ENCODE results near the gene LONP2. TPM values are rescaled to one million over a fixed set of nuclear protein-coding genes. Genes with fewer than 3 reads are reported as not detected.
A peak's percentile ranks its signal among the peaks of the same experiment; 100 is the strongest.

The LONP2 gene
- total RNA-seq, 5 donors from 2014 or later (not counting 1 experiment from before 2014, with no cell fraction given), result 69.9 to 92.9 (median 84.7) TPM

DNA sequence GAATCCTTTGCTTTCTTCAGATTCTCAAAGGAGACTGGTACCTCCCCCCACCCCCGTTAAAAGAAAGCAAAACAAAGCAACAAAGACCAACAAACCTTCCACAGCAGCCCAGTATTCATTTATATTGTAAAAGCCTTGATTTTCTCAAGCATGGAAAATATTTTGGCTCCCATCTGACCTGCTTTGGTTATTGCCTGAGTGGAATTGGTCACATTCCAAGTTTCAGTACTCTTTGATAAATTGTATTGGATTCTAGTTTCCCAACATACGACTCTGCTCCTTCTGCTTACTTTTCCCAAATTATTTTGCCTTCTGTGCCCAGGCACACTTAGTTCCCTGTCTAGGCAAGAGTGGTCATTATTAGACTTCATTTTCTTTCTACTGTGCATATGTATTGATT, 2.0 kb downstream of the LONP2 start:
- ChIA-PET CTCF (interaction anchor here in 1 of 2 donors (0.5 kb wide), 1 partner anchor 108 kb away, joined by 9 read pairs; no protein-coding TSS in a partner anchor), POLR2A (no interaction called here)
- WGBS (ENCODE audit: insufficient coverage), result no CpG with 5 or more reads among the region's 2 CpGs
- Histone ChIP-seq H3K27ac (ENCODE audit: low read length) (no peak overlapping the region), H3K4me3 (ENCODE audit: control insufficient read depth in 1 of 2, extremely low read depth in 1 of 2, low read length in 1 of 2) (no peak overlapping the region), H3K36me3 (ENCODE audit: control insufficient read depth in 2 of 2, extremely low read depth in 1 of 2, insufficient read depth in 1 of 2, low read length in 1 of 2) (no peaks in the 10 kb centered on the region), H3K4me1 (ENCODE audit: control insufficient read depth in 1 of 2, extremely low read depth in 1 of 2, insufficient read depth in 2 of 2, low read length in 2 of 2) (peaks cover 25 to 29% of the 10 kb centered on the region in 2 experiments), H3K27me3 (replicated peaks in 1 of 2; ENCODE audit: control insufficient read depth in 2 of 2, extremely low read depth in 1 of 2, insufficient read depth in 2 of 2, low read length in 1 of 2) (no peaks in the 10 kb centered on the region), H3K9me3 (no peaks in the 10 kb centered on the region)
- H3K27ac Mint-ChIP-seq, result no peak overlapping the region
- H3K9me3 Mint-ChIP-seq, result no peaks in the 10 kb centered on the region
- no peak for DNase-seq
- peak overlapping the region; percentile 38 to 95 (median 92) for H3K4me3 Mint-ChIP-seq
- H3K4me1 Mint-ChIP-seq, result peaks cover 40 to 60% (median 59%) of the 10 kb centered on the region in 3 donors
- no peaks in the 10 kb centered on the region for H3K36me3 Mint-ChIP-seq
- ATAC-seq (replicated peaks in 1 of 4), result no peak
- no peaks in the 10 kb centered on the region for H3K27me3 Mint-ChIP-seq

DNA sequence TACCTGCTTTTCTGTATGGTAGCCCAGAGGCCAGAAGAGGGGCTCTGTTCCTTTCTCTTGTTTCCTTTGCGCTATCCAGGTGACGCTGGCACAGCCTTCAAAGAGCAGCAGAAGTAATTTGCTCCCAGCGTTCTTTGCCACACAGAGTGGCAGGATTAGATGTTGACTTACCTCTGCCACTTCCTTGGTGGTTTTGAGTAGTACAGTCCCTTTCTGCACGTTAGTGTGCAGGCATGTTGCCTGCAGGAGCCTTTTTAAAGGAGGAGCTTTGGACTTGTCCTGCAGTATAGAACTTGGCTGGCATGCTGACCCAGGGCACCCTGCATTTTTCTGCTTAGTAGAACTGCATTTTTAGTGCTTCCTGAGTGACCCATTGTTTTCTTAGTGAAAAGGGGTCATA, 3.2 kb downstream of the LONP2 start, which contains the start of gene ABCC11:
Gene ABCC11, minus strand, starts transcription at position 229 of the 400 bp plus-strand sequence. CDS start 15,618 bp downstream, outside the sequence.
- H3K4me3 Mint-ChIP-seq, result peak within 1 kb of the TSS; percentile 43 to 95 (median 92)
- H3K9me3 ChIP-seq, result no peaks in the 10 kb centered on the region
- H3K4me1 ChIP-seq (ENCODE audit: control insufficient read depth in 1 of 2, extremely low read depth in 1 of 2, insufficient read depth in 2 of 2, low read length in 2 of 2), result peaks cover 25 to 29% of the 10 kb centered on the region in 2 experiments
- peaks cover 45 to 69% (median 67%) of the 10 kb centered on the region in 3 donors for H3K4me1 Mint-ChIP-seq
- H3K9me3 Mint-ChIP-seq, result no peaks in the 10 kb centered on the region
- peaks cover 0 to 3% of the 10 kb centered on the region in 2 donors for H3K36me3 ChIP-seq (ENCODE audit: control insufficient read depth in 2 of 2, extremely low read depth in 1 of 2, insufficient read depth in 1 of 2, low read length in 1 of 2)
- no peaks in the 10 kb centered on the region for H3K27me3 Mint-ChIP-seq
- WGBS (ENCODE audit: insufficient coverage), result 23% methylated on average over 3 of the region's 4 CpGs
- no peak for DNase-seq
- CTCF ChIA-PET, result no interaction called here
- H3K4me3 ChIP-seq (ENCODE audit: control insufficient read depth in 1 of 2, extremely low read depth in 1 of 2, low read length in 1 of 2), result no peak within 1 kb of the TSS
- no peak within 1 kb of the TSS for H3K27ac ChIP-seq (ENCODE audit: low read length)
- peak within 1 kb of the TSS in 1 of 2 donors; percentile 67 for H3K27ac Mint-ChIP-seq
- ATAC-seq (replicated peaks in 1 of 4), result no peak
- peaks cover 3% of the 10 kb centered on the region for H3K36me3 Mint-ChIP-seq
- POLR2A ChIA-PET, result interaction anchor here in 1 of 2 donors (0.6 to 0.8 kb wide), 2 partner anchors 28 to 130 kb away, joined by 3 to 5 read pairs; no protein-coding TSS in a partner anchor
- H3K27me3 ChIP-seq (replicated peaks in 1 of 2; ENCODE audit: control insufficient read depth in 2 of 2, extremely low read depth in 1 of 2, insufficient read depth in 2 of 2, low read length in 1 of 2), result no peaks in the 10 kb centered on the region

DNA sequence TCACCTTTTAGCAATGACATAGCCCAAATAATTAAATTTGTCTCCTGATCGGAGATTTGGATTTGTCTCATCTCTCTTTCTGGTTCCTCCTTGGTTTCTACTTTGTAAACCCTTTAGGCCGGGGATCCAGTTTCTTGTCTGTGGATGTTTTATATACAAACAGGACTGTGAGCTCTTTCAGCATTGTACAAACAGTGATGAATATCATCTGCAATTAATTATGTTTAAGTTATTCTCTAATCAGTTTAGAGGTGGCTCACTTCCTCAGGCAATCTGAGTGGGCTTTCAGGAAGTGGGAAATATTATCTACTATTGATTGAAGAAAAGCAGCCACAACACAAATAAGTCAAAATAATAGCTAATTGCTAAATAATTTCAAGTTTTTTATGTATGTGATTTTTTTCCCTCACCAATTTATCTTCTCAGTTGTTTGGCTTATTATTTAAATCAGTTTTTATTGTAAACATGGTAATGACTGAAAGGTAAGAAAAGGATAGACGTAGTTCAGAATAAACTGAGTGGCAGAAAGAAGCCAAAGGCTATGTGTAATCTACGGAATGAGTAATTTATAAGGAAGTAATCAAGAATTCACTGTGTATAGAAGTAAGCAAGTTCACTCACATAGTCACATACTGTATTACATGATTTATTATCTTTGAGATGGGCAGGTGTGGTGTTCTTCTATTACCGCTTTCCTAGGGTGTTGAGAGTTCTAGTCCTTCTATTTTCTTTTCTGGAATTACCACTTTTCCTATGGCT, 6.6 kb downstream of the LONP2 start:
- H3K27me3 ChIP-seq (replicated peaks in 1 of 2; ENCODE audit: control insufficient read depth in 2 of 2, extremely low read depth in 1 of 2, insufficient read depth in 2 of 2, low read length in 1 of 2), result no peaks in the 10 kb centered on the region
- CTCF ChIA-PET, result interaction anchor here (0.5 to 0.9 kb wide), 2 partner anchors 1300 to 1572 kb away, joined by 7 to 8 read pairs; no protein-coding TSS in a partner anchor
- H3K9me3 ChIP-seq, result no peaks in the 10 kb centered on the region
- Mint-ChIP-seq H3K36me3 (peaks cover 25% of the 10 kb centered on the region), H3K9me3 (no peaks in the 10 kb centered on the region), H3K4me1 (peaks cover 38 to 58% (median 55%) of the 10 kb centered on the region in 3 donors), H3K4me3 (no peak overlapping the region), H3K27ac (no peak overlapping the region), H3K27me3 (no peaks in the 10 kb centered on the region)
- H3K4me1 ChIP-seq (ENCODE audit: control insufficient read depth in 1 of 2, extremely low read depth in 1 of 2, insufficient read depth in 2 of 2, low read length in 2 of 2), result peaks cover 9 to 20% of the 10 kb centered on the region in 2 experiments
- H3K36me3 ChIP-seq (ENCODE audit: control insufficient read depth in 2 of 2, extremely low read depth in 1 of 2, insufficient read depth in 1 of 2, low read length in 1 of 2), result peaks cover 0 to 27% of the 10 kb centered on the region in 2 donors
- no peak for ATAC-seq (replicated peaks in 1 of 4)
- no peak for DNase-seq
- no peak overlapping the region for H3K27ac ChIP-seq (ENCODE audit: low read length)
- WGBS (ENCODE audit: insufficient coverage), result 83% methylated on average over 1 of the region's 5 CpGs
- POLR2A ChIA-PET, result no interaction called here
- H3K4me3 ChIP-seq (ENCODE audit: control insufficient read depth in 1 of 2, extremely low read depth in 1 of 2, low read length in 1 of 2), result no peak overlapping the region

DNA sequence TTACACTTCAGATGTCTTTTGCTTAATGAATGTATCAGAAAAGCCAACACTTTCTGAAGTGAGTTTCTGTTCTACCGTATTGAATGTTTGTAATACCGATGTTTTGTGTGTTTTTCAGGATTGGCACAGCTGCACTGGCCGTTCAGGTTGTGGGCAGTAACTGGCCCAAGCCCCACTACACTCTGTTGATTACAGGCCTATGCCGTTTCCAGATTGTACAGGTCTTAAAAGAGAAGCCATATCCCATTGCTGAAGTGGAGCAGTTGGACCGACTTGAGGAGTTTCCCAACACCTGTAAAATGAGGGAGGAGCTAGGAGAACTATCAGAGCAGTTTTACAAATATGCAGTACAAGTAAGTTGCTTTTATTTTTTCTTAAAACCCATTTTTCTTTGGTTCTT, 7.9 kb downstream of the LONP2 start:
- no peak for DNase-seq
- no peak for ATAC-seq (replicated peaks in 1 of 4)
- Histone ChIP-seq H3K27ac (ENCODE audit: low read length) (no peak overlapping the region), H3K36me3 (ENCODE audit: control insufficient read depth in 2 of 2, extremely low read depth in 1 of 2, insufficient read depth in 1 of 2, low read length in 1 of 2) (peaks cover 0 to 29% of the 10 kb centered on the region in 2 donors), H3K4me3 (ENCODE audit: control insufficient read depth in 1 of 2, extremely low read depth in 1 of 2, low read length in 1 of 2) (no peak overlapping the region), H3K9me3 (no peaks in the 10 kb centered on the region), H3K4me1 (ENCODE audit: control insufficient read depth in 1 of 2, extremely low read depth in 1 of 2, insufficient read depth in 2 of 2, low read length in 2 of 2) (peaks cover 7 to 9% of the 10 kb centered on the region in 2 experiments), H3K27me3 (replicated peaks in 1 of 2; ENCODE audit: control insufficient read depth in 2 of 2, extremely low read depth in 1 of 2, insufficient read depth in 2 of 2, low read length in 1 of 2) (no peaks in the 10 kb centered on the region)
- Mint-ChIP-seq H3K36me3 (peaks cover 34% of the 10 kb centered on the region), H3K4me3 (no peak overlapping the region), H3K27ac (no peak overlapping the region), H3K27me3 (no peaks in the 10 kb centered on the region), H3K4me1 (peaks cover 27 to 46% (median 41%) of the 10 kb centered on the region in 3 donors), H3K9me3 (no peaks in the 10 kb centered on the region)
- ChIA-PET CTCF (interaction anchor here in 1 of 2 donors (0.6 kb wide), 1 partner anchor 1253 kb away, joined by 3 read pairs; no protein-coding TSS in a partner anchor), POLR2A (interaction anchor here in 1 of 2 donors (0.6 kb wide), 2 partner anchors 262 to 406 kb away, joined by 3 to 4 read pairs; no protein-coding TSS in a partner anchor)
- WGBS (ENCODE audit: insufficient coverage), result 100% methylated on average over 2 of the region's 5 CpGs

GRCh38 chr16:48256579-48257177, 12.6 kb downstream of the LONP2 start:
- H3K27ac Mint-ChIP-seq, result no peak overlapping the region
- POLR2A ChIA-PET, result interaction anchor here in 1 of 2 donors (0.6 kb wide), 1 partner anchor 74 kb away, joined by 3 read pairs; no protein-coding TSS in a partner anchor
- peaks cover 56% of the 10 kb centered on the region for H3K36me3 Mint-ChIP-seq

DNA sequence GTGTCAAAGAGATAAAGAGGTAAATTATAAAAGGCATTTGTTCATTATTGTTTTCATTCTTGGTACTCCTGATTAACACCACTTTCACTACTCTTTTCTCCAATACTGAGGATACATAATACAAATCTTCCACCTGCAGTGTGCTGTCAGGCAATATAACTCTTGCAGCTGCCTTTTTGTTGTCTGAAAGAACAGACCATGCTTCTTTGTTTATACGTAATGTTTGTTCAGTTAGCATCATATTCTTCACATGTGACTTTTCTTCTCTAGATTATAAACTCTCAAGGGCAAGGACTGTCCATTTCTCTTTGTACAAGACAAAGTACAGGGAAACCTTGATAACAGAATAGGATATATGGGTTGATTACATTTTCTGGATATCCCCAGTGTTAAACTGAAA, 17.5 kb downstream of the LONP2 start:
- DNase-seq (no peak), ATAC-seq (replicated peaks in 1 of 4) (no peak)
- peaks cover 63% of the 10 kb centered on the region for H3K36me3 Mint-ChIP-seq
- Histone ChIP-seq H3K27me3 (replicated peaks in 1 of 2; ENCODE audit: control insufficient read depth in 2 of 2, extremely low read depth in 1 of 2, insufficient read depth in 2 of 2, low read length in 1 of 2) (no peaks in the 10 kb centered on the region), H3K4me3 (ENCODE audit: control insufficient read depth in 1 of 2, extremely low read depth in 1 of 2, low read length in 1 of 2) (no peak overlapping the region), H3K36me3 (ENCODE audit: control insufficient read depth in 2 of 2, extremely low read depth in 1 of 2, insufficient read depth in 1 of 2, low read length in 1 of 2) (peaks cover 0 to 62% of the 10 kb centered on the region in 2 donors), H3K27ac (ENCODE audit: low read length) (no peak overlapping the region), H3K4me1 (ENCODE audit: control insufficient read depth in 1 of 2, extremely low read depth in 1 of 2, insufficient read depth in 2 of 2, low read length in 2 of 2) (no peaks in the 10 kb centered on the region), H3K9me3 (no peaks in the 10 kb centered on the region)
- no CpG with 5 or more reads among the region's 1 CpG for WGBS (ENCODE audit: insufficient coverage)
- no peak overlapping the region for H3K4me3 Mint-ChIP-seq
- POLR2A ChIA-PET, result no interaction called here
- no peaks in the 10 kb centered on the region for H3K27me3 Mint-ChIP-seq
- H3K4me1 Mint-ChIP-seq, result peaks cover 3 to 13% (median 8%) of the 10 kb centered on the region in 3 donors
- CTCF ChIA-PET, result interaction anchor here in 1 of 2 donors (0.6 kb wide), 1 partner anchor 92 kb away, joined by 6 read pairs; no protein-coding TSS in a partner anchor
- no peak overlapping the region for H3K27ac Mint-ChIP-seq
- peaks cover 0 to 4% (median 0%) of the 10 kb centered on the region in 3 donors for H3K9me3 Mint-ChIP-seq

More at GRCh38 chr16:48256579-48257177, 12.6 kb downstream of the LONP2 start:
- Mint-ChIP-seq H3K27me3 (no peaks in the 10 kb centered on the region), H3K4me3 (no peak overlapping the region), H3K4me1 (peaks cover 11 to 12% (median 12%) of the 10 kb centered on the region in 3 donors), H3K9me3 (no peaks in the 10 kb centered on the region)
- H3K4me3 ChIP-seq (ENCODE audit: control insufficient read depth in 1 of 2, extremely low read depth in 1 of 2, low read length in 1 of 2), result no peak overlapping the region
- ATAC-seq (replicated peaks in 1 of 4) (no peak), DNase-seq (no peak)
- WGBS (ENCODE audit: insufficient coverage), result 100% methylated on average over 1 of the region's 7 CpGs
- H3K9me3 ChIP-seq, result no peaks in the 10 kb centered on the region
- CTCF ChIA-PET, result interaction anchor here in 1 of 2 donors (0.6 kb wide), 2 partner anchors 362 to 1114 kb away, joined by 6 to 10 read pairs; no protein-coding TSS in a partner anchor
- peaks cover 0 to 63% of the 10 kb centered on the region in 2 donors for H3K36me3 ChIP-seq (ENCODE audit: control insufficient read depth in 2 of 2, extremely low read depth in 1 of 2, insufficient read depth in 1 of 2, low read length in 1 of 2)
- no peaks in the 10 kb centered on the region for H3K4me1 ChIP-seq (ENCODE audit: control insufficient read depth in 1 of 2, extremely low read depth in 1 of 2, insufficient read depth in 2 of 2, low read length in 2 of 2)
- no peaks in the 10 kb centered on the region for H3K27me3 ChIP-seq (replicated peaks in 1 of 2; ENCODE audit: control insufficient read depth in 2 of 2, extremely low read depth in 1 of 2, insufficient read depth in 2 of 2, low read length in 1 of 2)
- H3K27ac ChIP-seq (ENCODE audit: low read length), result no peak overlapping the region
